ENCODE results near the gene CPSF3. TPM values are rescaled to one million over a fixed set of nuclear protein-coding genes. Genes with fewer than 3 reads are reported as not detected.

CPSF3 gene
- total RNA-seq, 1 experiment from 2014 or later = 95.5 TPM

- Mint-ChIP-seq H3K4me1 (peaks cover 16 to 24% of the 10 kb centered on the region in 2 experiments), H3K36me3 (ENCODE audit: insufficient read depth in 1 of 3, low read depth in 3 of 3) (peaks cover 2 to 35% (median 26%) of the 10 kb centered on the region in 3 experiments; a peak in 6 of 7 replicates), H3K27ac (0 out of 7 replicates have a peak overlapping the region, but pooled peaks of 1 of the 3 experiments have one; percentile 39), H3K4me3 (no peak overlapping the region), H3K27me3 (ENCODE audit: low read depth) (no peaks in the 10 kb centered on the region), H3K9me3 (no peaks in the 10 kb centered on the region)
- H4K8ac ChIP-seq (replicated peaks; ENCODE audit: insufficient read length, low read depth, low read length) = no peak overlapping the region
- no peaks in the 10 kb centered on the region for H3K23me2 ChIP-seq (ENCODE audit: insufficient read length, low read depth, low read length, poor library complexity, severe bottlenecking)
- no peak overlapping the region for H2BK20ac ChIP-seq (ENCODE audit: low read depth, low read length, poor library complexity, severe bottlenecking)
- H3K9me3 ChIP-seq (ENCODE audit: control insufficient read depth, low read depth, low read length) = no peaks in the 10 kb centered on the region
- peaks cover 3% of the 10 kb centered on the region; the same call in 1 of the 2 replicates for H3K4me1 ChIP-seq (ENCODE audit: insufficient read depth, low read length)
- H3T11ph ChIP-seq (ENCODE audit: low read length) = no peak overlapping the region
- no peak overlapping the region for H3K23ac ChIP-seq (ENCODE audit: insufficient read length, low read depth, low read length)
- no CpG with 5 or more reads among the region's 7 CpGs for WGBS (ENCODE audit: extremely low coverage, insufficient read length, low lambda C conversion rate)
- no peak overlapping the region for H3K14ac ChIP-seq (ENCODE audit: insufficient read depth, low read length)
- no peak overlapping the region for H2BK5ac ChIP-seq (ENCODE audit: insufficient read length, low read length)
- no peak overlapping the region for H2AFZ ChIP-seq (ENCODE audit: low read length)
- H3K79me1 ChIP-seq (ENCODE audit: insufficient read depth, low read depth, low read length, poor library complexity, severe bottlenecking) = no peaks in the 10 kb centered on the region
- H2BK12ac ChIP-seq (ENCODE audit: insufficient read length, low read depth, low read length) = no peak overlapping the region
- H3K56ac ChIP-seq (ENCODE audit: insufficient read length, low read depth, low read length) = no peak overlapping the region
- H2BK15ac ChIP-seq (ENCODE audit: low read depth, low read length) = no peak overlapping the region
- DNase-seq = no peak
- no peak overlapping the region for H2AK5ac ChIP-seq (ENCODE audit: insufficient read length, low read length)
- no peak for TF ChIP-seq CTCF (conservative IDR thresholded peaks at IDR 0.05)
- no peak overlapping the region for H2BK120ac ChIP-seq (ENCODE audit: low read depth, low read length, poor library complexity, severe bottlenecking)
- H3K27ac ChIP-seq (ENCODE audit: insufficient read length, low read depth, low read length) = no peak overlapping the region
- no peak overlapping the region for H3K4me2 ChIP-seq (ENCODE audit: insufficient read depth, insufficient read length, low read length)
- H3K79me2 ChIP-seq (ENCODE audit: insufficient read depth, low read length) = no peaks in the 10 kb centered on the region
- H4K5ac ChIP-seq (ENCODE audit: insufficient read length, low read depth, low read length) = no peak overlapping the region
- H4K20me1 ChIP-seq (ENCODE audit: control insufficient read depth, insufficient read depth, insufficient read length) = no peaks in the 10 kb centered on the region
- H3K27me3 ChIP-seq (ENCODE audit: insufficient read depth, low read length) = no peaks in the 10 kb centered on the region
- H3K9ac ChIP-seq (ENCODE audit: extremely low read depth, insufficient read length, low read length) = no peak overlapping the region
- no peak overlapping the region for H3K4ac ChIP-seq (ENCODE audit: low read depth, low read length)
- H4K91ac ChIP-seq (ENCODE audit: insufficient read length, low read depth, low read length) = no peak overlapping the region
- no peak overlapping the region for H3K18ac ChIP-seq (ENCODE audit: insufficient read length, low read depth, low read length)
Observed at GRCh38 chr2:9390151-9390850, 33.2 kb upstream of the CPSF3 start.
